B cell (primary cell): ENCODE measurements around the gene ADAMTSL1.

Source experiments
- EZH2 ChIP-seq: IDR thresholded peaks from 2 replicates; pipeline ENCODE4 v1.6.1; 2012; ENCODE audit warnings: borderline replicate concordance, low read depth, mild to moderate bottlenecking, moderate library complexity, low read length; ENCODE audit not compliant: insufficient read depth, poor library complexity, severe bottlenecking
- TF ChIP-seq, protein P1 (sequence below): fragments of 200-600 bp; IDR thresholded peaks from one replicate; pipeline ENCODE4 v1.8.0; 2022; ENCODE audit warnings: antibody characterized with exemption, mild to moderate bottlenecking

DNA sequence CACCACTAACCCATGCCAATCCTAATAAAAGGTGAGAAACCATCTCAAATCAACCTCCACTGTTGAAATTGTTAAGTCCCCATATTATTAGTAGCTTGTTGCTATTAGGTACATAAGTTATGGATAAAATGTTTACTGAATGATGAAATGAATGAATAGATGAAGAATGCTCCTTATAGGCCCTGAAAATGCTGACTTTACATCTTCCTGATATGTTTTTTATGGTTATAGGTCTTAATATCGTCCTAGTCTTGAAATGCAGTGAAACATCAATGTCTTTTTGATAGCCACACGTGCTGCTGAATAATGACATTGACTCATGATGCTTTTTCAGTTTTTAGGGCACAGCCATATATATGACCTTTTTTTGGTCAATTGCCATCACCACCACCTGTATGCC, 281.3 kb downstream of the ADAMTSL1 start:
- TF ChIP-seq EZH2: no peak
- TF ChIP-seq, protein P1, sequence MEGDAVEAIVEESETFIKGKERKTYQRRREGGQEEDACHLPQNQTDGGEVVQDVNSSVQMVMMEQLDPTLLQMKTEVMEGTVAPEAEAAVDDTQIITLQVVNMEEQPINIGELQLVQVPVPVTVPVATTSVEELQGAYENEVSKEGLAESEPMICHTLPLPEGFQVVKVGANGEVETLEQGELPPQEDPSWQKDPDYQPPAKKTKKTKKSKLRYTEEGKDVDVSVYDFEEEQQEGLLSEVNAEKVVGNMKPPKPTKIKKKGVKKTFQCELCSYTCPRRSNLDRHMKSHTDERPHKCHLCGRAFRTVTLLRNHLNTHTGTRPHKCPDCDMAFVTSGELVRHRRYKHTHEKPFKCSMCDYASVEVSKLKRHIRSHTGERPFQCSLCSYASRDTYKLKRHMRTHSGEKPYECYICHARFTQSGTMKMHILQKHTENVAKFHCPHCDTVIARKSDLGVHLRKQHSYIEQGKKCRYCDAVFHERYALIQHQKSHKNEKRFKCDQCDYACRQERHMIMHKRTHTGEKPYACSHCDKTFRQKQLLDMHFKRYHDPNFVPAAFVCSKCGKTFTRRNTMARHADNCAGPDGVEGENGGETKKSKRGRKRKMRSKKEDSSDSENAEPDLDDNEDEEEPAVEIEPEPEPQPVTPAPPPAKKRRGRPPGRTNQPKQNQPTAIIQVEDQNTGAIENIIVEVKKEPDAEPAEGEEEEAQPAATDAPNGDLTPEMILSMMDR: no peak
